Globus pallidus (tissue), 1 donor: Measurements from ENCODE around the gene CDK9.
"Not testable (repeated sequence)": the region's sequence is repeated elsewhere in the genome, so short reads cannot be mapped to it uniquely, and the experiment has no call there.

Source experiments
- DNase-seq: peaks from one replicate; pipeline ENCODE4 v3.0.0-alpha.2; 2015; ENCODE audit warnings: low spot score

CDK9 gene

DNA sequence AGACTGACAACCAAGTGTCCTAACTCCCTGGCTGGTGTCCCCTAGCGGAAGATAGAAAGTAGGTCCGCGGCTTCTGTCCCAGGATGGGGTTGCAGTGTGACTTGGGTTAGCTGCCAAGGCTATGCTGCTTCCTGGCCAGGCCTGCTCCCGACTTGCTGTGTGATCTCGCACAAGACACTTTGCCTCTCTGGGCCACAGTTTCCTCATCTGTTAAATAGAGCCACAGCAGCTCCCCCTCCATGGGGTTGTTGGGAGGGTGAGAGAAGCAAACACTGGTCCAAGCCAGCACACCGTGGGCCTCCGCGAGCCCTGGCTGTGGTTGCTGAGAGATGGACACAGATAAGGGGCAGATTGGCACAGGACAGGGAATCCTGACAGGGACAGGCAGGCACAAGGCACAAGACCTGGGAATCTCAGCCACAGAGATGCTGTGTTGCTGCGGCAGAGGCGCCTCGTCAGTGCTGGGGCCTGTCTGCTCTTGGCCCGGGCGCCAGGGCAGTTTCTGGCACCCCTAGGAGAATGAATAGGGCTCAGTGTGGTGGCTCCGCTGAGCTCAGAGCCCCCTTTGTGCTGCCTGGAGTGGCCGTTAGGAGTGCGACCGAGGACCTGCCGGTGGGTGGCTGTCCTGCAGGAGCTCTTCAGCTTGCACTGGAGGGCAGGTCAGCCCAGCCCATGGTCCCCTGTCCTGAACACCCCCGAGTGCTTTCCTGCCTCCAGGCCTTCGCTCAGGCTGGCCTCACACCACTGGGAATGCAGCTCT, 5.5 kb upstream of the CDK9 start:
- DNase-seq: peak; percentile 79

- not testable (repeated sequence) for DNase-seq
Measured at GRCh38 chr9:127780909-127781308, 4.9 kb upstream of the CDK9 start.

DNA sequence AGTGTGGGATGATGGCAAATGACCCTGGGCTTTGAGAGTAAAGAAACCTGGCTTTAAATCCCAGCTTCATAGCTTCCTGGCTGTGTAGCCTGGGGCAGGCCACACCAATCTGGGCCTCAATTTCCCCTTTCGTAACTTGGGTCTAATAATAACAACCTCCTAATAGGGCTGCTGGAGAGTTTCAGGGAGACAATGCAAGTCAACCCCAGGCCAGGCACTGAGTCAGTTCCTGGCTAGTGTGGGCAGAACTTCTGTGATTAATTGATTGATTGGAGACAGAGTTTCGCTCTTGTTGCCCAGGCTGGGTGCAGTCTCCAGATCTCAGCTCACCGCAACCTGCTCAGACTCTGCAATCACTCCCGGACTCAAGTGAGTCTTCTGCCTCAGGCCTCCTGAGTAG, 4.0 kb upstream of the CDK9 start:
- DNase-seq: no peak

DNA sequence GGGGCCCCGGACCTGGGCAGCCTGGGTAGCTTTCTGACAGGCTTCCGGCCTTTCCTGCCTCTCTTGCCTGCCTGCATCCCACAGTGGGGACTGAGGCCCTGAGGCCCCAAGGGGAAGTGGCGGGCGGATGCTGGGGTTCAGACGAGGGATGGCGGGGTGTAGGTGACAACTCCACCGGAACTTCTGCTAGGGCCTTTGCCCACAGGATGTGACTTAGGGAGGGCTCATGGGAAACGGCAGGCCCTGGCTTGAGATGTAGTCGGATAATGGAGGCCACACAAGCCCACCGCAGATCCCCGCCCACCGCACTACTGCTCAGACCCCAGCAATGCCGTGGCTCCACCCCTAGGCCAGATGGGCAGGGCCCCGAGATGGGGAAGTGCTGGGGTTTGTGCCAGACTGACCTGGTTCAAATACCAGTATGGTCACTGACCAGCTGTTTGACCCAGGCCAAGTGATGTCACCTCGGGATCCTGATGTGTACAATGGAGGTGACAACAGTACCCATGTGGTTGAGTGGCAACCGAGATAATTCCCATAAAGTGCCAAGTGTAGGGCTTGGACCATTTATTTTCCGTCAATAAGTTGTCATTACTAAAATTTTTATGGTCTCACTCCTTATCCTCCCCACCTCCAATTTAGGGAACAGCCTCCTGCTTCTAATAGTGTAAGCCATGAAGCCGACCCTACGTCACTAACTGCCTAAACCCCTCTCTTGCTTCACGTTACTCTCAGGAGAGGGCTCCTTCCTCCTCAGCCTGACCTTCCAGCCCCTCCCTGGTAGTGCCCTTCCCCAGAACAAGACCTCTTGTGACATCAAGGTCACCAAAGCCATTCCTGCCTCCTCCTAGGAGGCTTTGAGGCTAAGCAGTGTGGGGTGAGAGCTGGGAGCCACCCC, 2.5 kb upstream of the CDK9 start:
- DNase-seq: peak; percentile 33

GRCh38 chr9:127785023-127785932, 556 bp upstream of the CDK9 start:
- DNase-seq: peak; percentile 82

GRCh38 chr9:127786773-127787104, 905 bp downstream of the CDK9 start:
- no peak for DNase-seq

- DNase-seq: no peak
Measured at GRCh38 chr9:127788337-127789011, 2.6 kb downstream of the CDK9 start.

GRCh38 chr9:127789179-127789578, 3.3 kb downstream of the CDK9 start:
- DNase-seq: no peak

GRCh38 chr9:127790094-127790855, 4.4 kb downstream of the CDK9 start:
- no peak for DNase-seq

DNA sequence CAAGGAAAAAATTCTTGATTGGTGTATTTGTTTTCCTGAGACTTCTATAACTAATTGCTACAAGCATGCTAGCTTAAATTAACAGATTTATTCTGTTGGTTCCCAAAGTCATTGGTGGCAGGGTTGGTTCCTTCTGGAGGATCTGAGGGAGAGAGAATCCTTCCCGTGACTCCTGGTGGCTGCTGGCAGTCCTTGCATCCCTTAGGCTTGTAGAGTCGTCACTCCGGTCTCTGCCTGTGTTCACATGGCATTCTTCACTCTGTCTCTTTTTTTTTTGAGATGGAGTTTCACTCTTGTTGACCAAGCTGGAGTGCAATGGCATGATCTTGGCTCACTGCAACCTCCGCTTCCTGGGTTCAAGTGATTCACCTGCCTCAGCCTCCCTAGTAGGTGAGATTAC, 5.3 kb downstream of the CDK9 start:
- DNase-seq: no peak

GRCh38 chr9:127792417-127793031, 6.7 kb downstream of the CDK9 start:
- no peak for DNase-seq

DNA sequence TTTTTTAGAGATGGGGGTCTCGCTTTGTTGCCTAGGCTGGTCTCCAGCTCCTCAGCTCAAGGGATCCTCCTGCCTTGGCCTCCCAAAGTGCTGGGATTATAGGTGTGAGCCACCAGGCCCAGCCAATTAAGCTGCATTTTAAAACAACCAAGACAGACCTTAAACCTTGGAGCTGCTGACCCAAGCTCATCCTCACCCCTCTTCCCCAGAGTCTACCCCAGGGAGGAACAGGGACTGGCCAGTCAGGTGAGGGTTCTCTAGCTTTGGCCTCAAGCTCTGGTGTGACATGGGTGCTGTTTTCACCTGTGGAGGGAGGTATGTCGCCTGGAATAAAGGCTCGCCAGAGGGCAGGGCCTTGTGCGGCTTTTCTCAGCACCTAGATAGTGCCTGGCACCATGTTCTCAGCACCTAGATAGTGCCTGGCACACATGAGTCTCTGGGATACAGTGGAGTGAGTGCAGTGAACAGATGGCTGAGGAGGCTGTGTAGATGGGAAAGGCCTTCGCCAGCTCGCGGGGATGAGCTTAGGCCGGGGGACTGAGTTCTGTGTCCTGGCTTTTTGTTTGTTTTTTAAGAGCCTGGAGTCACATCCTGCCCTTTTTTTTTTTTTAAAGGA, 7.4 kb downstream of the CDK9 start:
- no peak for DNase-seq

DNA sequence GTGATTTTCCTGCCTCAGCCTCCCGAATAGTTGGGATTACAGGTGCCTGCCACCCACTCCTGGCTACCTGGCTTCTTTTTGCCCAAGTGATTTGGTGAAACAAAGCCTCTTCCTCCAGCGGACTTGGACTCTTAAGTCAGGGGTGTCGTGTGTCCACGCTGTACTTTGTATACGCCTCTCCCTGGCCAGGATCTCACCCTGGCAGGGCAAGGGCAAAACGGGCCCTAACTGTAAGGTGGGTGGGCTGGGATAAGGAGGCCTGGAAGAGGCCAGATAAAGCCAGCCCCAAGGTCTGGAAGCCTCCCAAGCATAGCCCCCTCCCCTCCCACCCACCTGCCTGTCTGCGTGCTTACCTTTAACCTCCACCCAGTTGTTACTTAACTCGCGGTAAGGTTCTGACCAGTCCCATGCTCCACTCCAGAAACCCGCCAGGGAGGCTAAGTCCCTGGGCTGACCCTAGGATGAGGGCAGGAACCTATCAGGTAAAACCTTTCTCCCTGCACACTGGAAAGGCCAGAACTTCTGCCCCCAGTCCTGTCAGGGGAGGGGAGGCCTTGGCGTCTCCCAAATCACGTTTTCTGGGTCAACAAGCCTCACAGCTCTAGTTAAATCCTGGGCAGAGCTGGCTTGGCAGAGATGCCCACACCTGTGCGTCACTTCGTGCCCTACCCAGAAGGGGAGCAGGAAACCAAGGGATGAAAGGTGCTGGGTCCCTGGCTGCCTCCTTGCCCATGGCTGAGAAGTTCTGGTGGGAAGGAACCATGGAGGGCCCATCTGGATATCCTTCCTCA, 8.4 kb downstream of the CDK9 start:
- no peak for DNase-seq

DNA sequence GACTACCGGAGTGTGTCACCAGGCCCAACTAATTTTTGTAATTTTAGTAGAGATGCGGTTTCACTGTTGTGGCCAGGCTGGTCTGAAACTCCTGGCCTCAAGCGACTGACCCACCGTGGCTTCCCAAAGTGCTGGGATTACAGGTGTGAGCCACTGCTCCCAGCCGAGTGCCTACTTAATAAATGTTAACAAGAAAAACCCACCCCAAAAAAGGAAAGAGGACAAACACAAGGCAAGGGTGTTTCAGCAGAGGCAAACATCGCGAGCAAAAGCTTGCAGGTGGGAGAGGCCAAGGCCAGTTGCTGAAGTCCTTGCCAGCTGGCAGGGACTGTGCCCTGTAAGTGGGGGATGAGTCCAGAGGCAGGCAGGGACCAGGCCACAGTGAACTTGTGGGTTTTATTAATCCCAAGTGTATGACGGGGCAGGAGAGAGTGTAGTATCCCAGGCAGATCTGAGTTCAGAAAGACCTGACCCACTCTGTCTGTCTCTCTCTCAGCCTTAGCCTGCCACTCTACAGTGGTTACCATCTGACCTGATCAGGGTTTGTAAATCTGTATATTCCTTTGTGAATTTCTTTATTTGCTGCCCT, 10.5 kb downstream of the CDK9 start:
- DNase-seq: no peak

- no peak for DNase-seq
Measured at GRCh38 chr9:127796852-127797370, 11.1 kb downstream of the CDK9 start.

- DNase-seq: no peak
Measured at GRCh38 chr9:127801955-127802575, 16.2 kb downstream of the CDK9 start.

- DNase-seq: peak; percentile 83
Measured at GRCh38 chr9:127802576-127803443, 17.0 kb downstream of the CDK9 start, which contains the start of gene FPGS. Gene FPGS, plus strand, starts transcription at chr9:127802882. Its CDS starts 43 bp downstream, at chr9:127802925.
